ENCODE data around the gene FNDC8. TPM values are rescaled to one million over a fixed set of nuclear protein-coding genes. Genes with fewer than 3 reads are reported as not detected.
"Not testable (repeated sequence)": the region's sequence is repeated elsewhere in the genome, so short reads cannot be mapped to it uniquely, and the experiment has no call there.

The FNDC8 gene
- total and polyA plus RNA-seq, 4 donors: 0.19 to 0.24 TPM; not detected in 2

- not testable (repeated sequence) for H3K27me3 ChIP-seq (ENCODE audit: control insufficient read depth, insufficient read depth, low read length); H3K9me3 ChIP-seq (ENCODE audit: control insufficient read depth, insufficient read depth, low read length); H3K27ac ChIP-seq (ENCODE audit: low read depth, low read length); H3K36me3 ChIP-seq (ENCODE audit: control insufficient read depth, insufficient read depth, low read length); H3K4me3 ChIP-seq (ENCODE audit: low read depth, low read length); DNase-seq (ENCODE audit: low read depth in 4 of 6, low spot score in 6 of 6)
- peaks cover 18% of the 10 kb centered on the region for H3K4me1 ChIP-seq (ENCODE audit: control insufficient read depth, insufficient read depth, low read length)
- 90% methylated on average over 5 of the region's 11 CpGs for WGBS (ENCODE audit: insufficient coverage)
Measured at GRCh38 chr17:35090707-35091106, 30.7 kb upstream of the FNDC8 start.

- H3K27me3 ChIP-seq (ENCODE audit: control insufficient read depth, insufficient read depth, low read length): no peaks in the 10 kb centered on the region
- H3K27ac ChIP-seq (ENCODE audit: low read depth, low read length): no peak overlapping the region
- H3K4me3 ChIP-seq (ENCODE audit: low read depth, low read length): no peak overlapping the region
- 100% methylated on average over 1 of the region's 2 CpGs for WGBS (ENCODE audit: insufficient coverage)
- peaks cover under 1% of the 10 kb centered on the region for H3K4me1 ChIP-seq (ENCODE audit: control insufficient read depth, insufficient read depth, low read length)
- no peaks in the 10 kb centered on the region for H3K9me3 ChIP-seq (ENCODE audit: control insufficient read depth, insufficient read depth, low read length)
- H3K36me3 ChIP-seq (ENCODE audit: control insufficient read depth, insufficient read depth, low read length): peaks cover 8% of the 10 kb centered on the region
- DNase-seq (ENCODE audit: low read depth in 4 of 6, low spot score in 6 of 6): no peak
Measured at GRCh38 chr17:35094902-35095301, 26.5 kb upstream of the FNDC8 start.

- Histone ChIP-seq H3K4me1 (ENCODE audit: control insufficient read depth, insufficient read depth, low read length) (no peaks in the 10 kb centered on the region), H3K36me3 (ENCODE audit: control insufficient read depth, insufficient read depth, low read length) (peaks cover 14% of the 10 kb centered on the region), H3K4me3 (ENCODE audit: low read depth, low read length) (no peak overlapping the region), H3K27me3 (ENCODE audit: control insufficient read depth, insufficient read depth, low read length) (no peaks in the 10 kb centered on the region), H3K9me3 (ENCODE audit: control insufficient read depth, insufficient read depth, low read length) (no peaks in the 10 kb centered on the region), H3K27ac (ENCODE audit: low read depth, low read length) (no peak overlapping the region)
- WGBS (ENCODE audit: insufficient coverage): no CpG with 5 or more reads among the region's 1 CpG
- no peak for DNase-seq (ENCODE audit: low read depth in 4 of 6, low spot score in 6 of 6)
Measured at GRCh38 chr17:35095741-35096140, 25.7 kb upstream of the FNDC8 start.

- Histone ChIP-seq H3K27me3 (ENCODE audit: control insufficient read depth, insufficient read depth, low read length) (no peaks in the 10 kb centered on the region), H3K36me3 (ENCODE audit: control insufficient read depth, insufficient read depth, low read length) (peaks cover 27% of the 10 kb centered on the region), H3K4me1 (ENCODE audit: control insufficient read depth, insufficient read depth, low read length) (no peaks in the 10 kb centered on the region), H3K9me3 (ENCODE audit: control insufficient read depth, insufficient read depth, low read length) (no peaks in the 10 kb centered on the region), H3K27ac (ENCODE audit: low read depth, low read length) (no peak overlapping the region), H3K4me3 (ENCODE audit: low read depth, low read length) (no peak overlapping the region)
- WGBS (ENCODE audit: insufficient coverage): 94% methylated on average over 2 of the region's 2 CpGs
- DNase-seq (ENCODE audit: low read depth in 4 of 6, low spot score in 6 of 6): no peak
Measured at GRCh38 chr17:35097776-35098175, 23.6 kb upstream of the FNDC8 start.

- Histone ChIP-seq H3K36me3 (ENCODE audit: control insufficient read depth, insufficient read depth, low read length) (peaks cover 38% of the 10 kb centered on the region), H3K9me3 (ENCODE audit: control insufficient read depth, insufficient read depth, low read length) (no peaks in the 10 kb centered on the region)
Measured at GRCh38 chr17:35099908-35100307, 21.5 kb upstream of the FNDC8 start.

GRCh38 chr17:35101036-35101435, 20.4 kb upstream of the FNDC8 start:
- H3K4me3 ChIP-seq (ENCODE audit: low read depth, low read length): no peak overlapping the region
- DNase-seq (ENCODE audit: low read depth in 4 of 6, low spot score in 6 of 6): no peak
- no peaks in the 10 kb centered on the region for H3K27me3 ChIP-seq (ENCODE audit: control insufficient read depth, insufficient read depth, low read length)
- peaks cover 41% of the 10 kb centered on the region for H3K36me3 ChIP-seq (ENCODE audit: control insufficient read depth, insufficient read depth, low read length)
- peaks cover 2% of the 10 kb centered on the region for H3K9me3 ChIP-seq (ENCODE audit: control insufficient read depth, insufficient read depth, low read length)
- 96% methylated on average over 14 of the region's 14 CpGs for WGBS (ENCODE audit: insufficient coverage)
- H3K27ac ChIP-seq (ENCODE audit: low read depth, low read length): no peak overlapping the region
- no peaks in the 10 kb centered on the region for H3K4me1 ChIP-seq (ENCODE audit: control insufficient read depth, insufficient read depth, low read length)

More at GRCh38 chr17:35099908-35100307, 21.5 kb upstream of the FNDC8 start:
- Histone ChIP-seq H3K27ac (ENCODE audit: low read depth, low read length) (no peak overlapping the region), H3K4me1 (ENCODE audit: control insufficient read depth, insufficient read depth, low read length) (no peaks in the 10 kb centered on the region), H3K27me3 (ENCODE audit: control insufficient read depth, insufficient read depth, low read length) (no peaks in the 10 kb centered on the region), H3K4me3 (ENCODE audit: low read depth, low read length) (no peak overlapping the region)
- WGBS (ENCODE audit: insufficient coverage): 87% methylated on average over 3 of the region's 3 CpGs
- DNase-seq (ENCODE audit: low read depth in 4 of 6, low spot score in 6 of 6): no peak

GRCh38 chr17:35101725-35102124, 19.7 kb upstream of the FNDC8 start:
- Histone ChIP-seq H3K9me3 (ENCODE audit: control insufficient read depth, insufficient read depth, low read length) (peaks cover 2% of the 10 kb centered on the region), H3K27ac (ENCODE audit: low read depth, low read length) (no peak overlapping the region), H3K27me3 (ENCODE audit: control insufficient read depth, insufficient read depth, low read length) (no peaks in the 10 kb centered on the region), H3K4me3 (ENCODE audit: low read depth, low read length) (no peak overlapping the region), H3K36me3 (ENCODE audit: control insufficient read depth, insufficient read depth, low read length) (peaks cover 47% of the 10 kb centered on the region), H3K4me1 (ENCODE audit: control insufficient read depth, insufficient read depth, low read length) (no peaks in the 10 kb centered on the region)
- WGBS (ENCODE audit: insufficient coverage): no CpG with 5 or more reads among the region's 2 CpGs
- no peak for DNase-seq (ENCODE audit: low read depth in 4 of 6, low spot score in 6 of 6)

GRCh38 chr17:35103271-35103670, 18.1 kb upstream of the FNDC8 start:
- Histone ChIP-seq H3K4me3 (ENCODE audit: low read depth, low read length) (no peak overlapping the region), H3K36me3 (ENCODE audit: control insufficient read depth, insufficient read depth, low read length) (peaks cover 52% of the 10 kb centered on the region), H3K9me3 (ENCODE audit: control insufficient read depth, insufficient read depth, low read length) (peaks cover 2% of the 10 kb centered on the region), H3K27ac (ENCODE audit: low read depth, low read length) (no peak overlapping the region), H3K27me3 (ENCODE audit: control insufficient read depth, insufficient read depth, low read length) (no peaks in the 10 kb centered on the region), H3K4me1 (ENCODE audit: control insufficient read depth, insufficient read depth, low read length) (no peaks in the 10 kb centered on the region)
- 97% methylated on average over 4 of the region's 5 CpGs for WGBS (ENCODE audit: insufficient coverage)
- DNase-seq (ENCODE audit: low read depth in 4 of 6, low spot score in 6 of 6): no peak

GRCh38 chr17:35104844-35105450, 16.5 kb upstream of the FNDC8 start:
- H3K9me3 ChIP-seq (ENCODE audit: control insufficient read depth, insufficient read depth, low read length): peaks cover 2% of the 10 kb centered on the region
- DNase-seq (ENCODE audit: low read depth in 4 of 6, low spot score in 6 of 6): no peak
- H3K27me3 ChIP-seq (ENCODE audit: control insufficient read depth, insufficient read depth, low read length): no peaks in the 10 kb centered on the region
- no peaks in the 10 kb centered on the region for H3K4me1 ChIP-seq (ENCODE audit: control insufficient read depth, insufficient read depth, low read length)
- H3K4me3 ChIP-seq (ENCODE audit: low read depth, low read length): no peak overlapping the region
- no peak overlapping the region for H3K27ac ChIP-seq (ENCODE audit: low read depth, low read length)
- H3K36me3 ChIP-seq (ENCODE audit: control insufficient read depth, insufficient read depth, low read length): peaks cover 48% of the 10 kb centered on the region
- WGBS (ENCODE audit: insufficient coverage): 100% methylated on average over 1 of the region's 5 CpGs

- not testable (repeated sequence) for DNase-seq (ENCODE audit: low read depth in 4 of 6, low spot score in 6 of 6); H3K27ac ChIP-seq (ENCODE audit: low read depth, low read length); H3K4me3 ChIP-seq (ENCODE audit: low read depth, low read length); H3K27me3 ChIP-seq (ENCODE audit: control insufficient read depth, insufficient read depth, low read length); H3K4me1 ChIP-seq (ENCODE audit: control insufficient read depth, insufficient read depth, low read length); H3K9me3 ChIP-seq (ENCODE audit: control insufficient read depth, insufficient read depth, low read length)
- 97% methylated on average over 15 of the region's 17 CpGs for WGBS (ENCODE audit: insufficient coverage)
- H3K36me3 ChIP-seq (ENCODE audit: control insufficient read depth, insufficient read depth, low read length): peaks cover 16% of the 10 kb centered on the region
Measured at GRCh38 chr17:35110791-35111190, 10.6 kb upstream of the FNDC8 start.

All from spinal cord (tissue), 10 donors.